IMR-90 (cell line): ENCODE measurements around the gene NPM1.

Experiments used
- BHLHE40 ChIP-seq: fragments of 150-350 bp; IDR thresholded peaks from 2 replicates; pipeline ENCODE4 v1.6.1; 2016; ENCODE audit warnings: mild to moderate bottlenecking, low read depth, low read length
- CHD1 ChIP-seq: IDR thresholded peaks from 2 replicates; pipeline ENCODE4 v1.6.1; 2012; ENCODE audit warnings: low read depth, low read length, improper control_type of control experiment
- FOS ChIP-seq: fragments of 150-350 bp; IDR thresholded peaks from 2 replicates; pipeline ENCODE4 v1.6.1; 2016; ENCODE audit warnings: low read depth, low read length
- MXI1 ChIP-seq: IDR thresholded peaks from 2 replicates; pipeline ENCODE4 v1.6.1; 2012; ENCODE audit warnings: low read depth, mild to moderate bottlenecking, low read length, moderate library complexity, borderline replicate concordance
- NFE2L2 ChIP-seq: fragments of 150-350 bp; IDR thresholded peaks from 2 replicates; pipeline ENCODE4 v1.6.1; 2016; ENCODE audit warnings: low read depth, mild to moderate bottlenecking, low read length
- POLR2A ChIP-seq: IDR thresholded peaks from 2 replicates; pipeline ENCODE4 v1.6.1; 2012; ENCODE audit warnings: mild to moderate bottlenecking, low read depth, low read length
- RAD21 ChIP-seq: IDR thresholded peaks from 2 replicates; pipeline ENCODE4 v1.6.1; 2012; ENCODE audit warnings: low read length, improper control_type of control experiment
- RCOR1 ChIP-seq: IDR thresholded peaks from 2 replicates; pipeline ENCODE4 v1.6.1; 2012; ENCODE audit warnings: mild to moderate bottlenecking, low read length, improper control_type of control experiment; ENCODE audit not compliant: insufficient replicate concordance
- RFX5 ChIP-seq: IDR thresholded peaks from 2 replicates; pipeline ENCODE4 v1.8.0; 2012; ENCODE audit warnings: low read depth, mild to moderate bottlenecking, low read length, moderate library complexity
- SMC3 ChIP-seq: fragments of 150-350 bp; IDR thresholded peaks from 2 replicates; pipeline ENCODE4 v1.6.1; 2016; ENCODE audit warnings: low read depth, mild to moderate bottlenecking, antibody characterized with exemption, low read length, moderate library complexity
- TF ChIP-seq, protein P1 (sequence below): conservative IDR thresholded peaks from 2 replicates; pipeline ENCODE4 v1.5.1; 2012; ENCODE audit warnings: mild to moderate bottlenecking, low read depth, low read length, improper control_type of control experiment
- TF ChIP-seq, protein P2 (sequence below): fragments of 150-350 bp; IDR thresholded peaks from 2 replicates; pipeline ENCODE4 v1.6.1; 2017; ENCODE audit warnings: mild to moderate bottlenecking, antibody characterized with exemption, low read length, low read depth
- TF ChIP-seq, protein P3 (sequence below): fragments of 150-350 bp; IDR thresholded peaks from 2 replicates; pipeline ENCODE4 v1.6.1; 2016; ENCODE audit warnings: low read depth, mild to moderate bottlenecking, low read length, moderate library complexity, borderline replicate concordance

DNA sequence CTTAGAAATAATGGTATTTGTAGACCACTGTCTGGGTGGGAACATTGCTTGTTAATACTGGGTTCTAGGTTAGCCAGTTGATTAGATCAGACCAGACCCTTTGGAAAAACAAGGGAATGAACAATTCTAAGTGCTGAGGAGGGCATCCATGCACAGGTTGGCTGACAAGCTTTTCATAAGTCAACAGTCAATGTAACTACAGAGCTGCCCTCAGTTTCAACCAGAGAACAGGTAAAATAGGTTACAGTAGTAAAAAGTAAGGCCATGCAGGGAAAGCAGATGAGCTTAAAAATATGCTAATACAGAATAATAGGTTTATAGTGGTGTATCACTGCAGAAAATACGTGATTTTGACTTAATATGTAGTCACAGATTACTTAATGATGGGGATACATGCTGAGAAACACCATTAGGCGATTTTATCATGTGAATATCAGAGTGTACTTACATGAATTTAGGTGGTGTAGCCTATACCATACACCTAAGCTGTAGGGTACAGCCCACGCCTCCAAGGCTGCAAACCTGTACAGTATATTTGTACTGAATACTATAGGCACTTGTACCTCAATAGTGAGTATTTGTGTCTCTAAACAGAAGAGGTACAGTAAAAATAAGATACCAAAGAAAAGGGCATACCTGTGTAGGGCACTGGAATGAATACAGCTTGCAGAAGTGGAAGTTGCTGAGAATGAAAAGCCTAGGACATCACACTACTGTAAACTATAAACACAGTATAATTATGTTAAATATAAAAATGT is 25.7 kb downstream of the NPM1 start:
- TF ChIP-seq RAD21: no peak
- TF ChIP-seq, protein P1, sequence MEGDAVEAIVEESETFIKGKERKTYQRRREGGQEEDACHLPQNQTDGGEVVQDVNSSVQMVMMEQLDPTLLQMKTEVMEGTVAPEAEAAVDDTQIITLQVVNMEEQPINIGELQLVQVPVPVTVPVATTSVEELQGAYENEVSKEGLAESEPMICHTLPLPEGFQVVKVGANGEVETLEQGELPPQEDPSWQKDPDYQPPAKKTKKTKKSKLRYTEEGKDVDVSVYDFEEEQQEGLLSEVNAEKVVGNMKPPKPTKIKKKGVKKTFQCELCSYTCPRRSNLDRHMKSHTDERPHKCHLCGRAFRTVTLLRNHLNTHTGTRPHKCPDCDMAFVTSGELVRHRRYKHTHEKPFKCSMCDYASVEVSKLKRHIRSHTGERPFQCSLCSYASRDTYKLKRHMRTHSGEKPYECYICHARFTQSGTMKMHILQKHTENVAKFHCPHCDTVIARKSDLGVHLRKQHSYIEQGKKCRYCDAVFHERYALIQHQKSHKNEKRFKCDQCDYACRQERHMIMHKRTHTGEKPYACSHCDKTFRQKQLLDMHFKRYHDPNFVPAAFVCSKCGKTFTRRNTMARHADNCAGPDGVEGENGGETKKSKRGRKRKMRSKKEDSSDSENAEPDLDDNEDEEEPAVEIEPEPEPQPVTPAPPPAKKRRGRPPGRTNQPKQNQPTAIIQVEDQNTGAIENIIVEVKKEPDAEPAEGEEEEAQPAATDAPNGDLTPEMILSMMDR: no peak
- TF ChIP-seq POLR2A: no peak
- TF ChIP-seq, protein P2, sequence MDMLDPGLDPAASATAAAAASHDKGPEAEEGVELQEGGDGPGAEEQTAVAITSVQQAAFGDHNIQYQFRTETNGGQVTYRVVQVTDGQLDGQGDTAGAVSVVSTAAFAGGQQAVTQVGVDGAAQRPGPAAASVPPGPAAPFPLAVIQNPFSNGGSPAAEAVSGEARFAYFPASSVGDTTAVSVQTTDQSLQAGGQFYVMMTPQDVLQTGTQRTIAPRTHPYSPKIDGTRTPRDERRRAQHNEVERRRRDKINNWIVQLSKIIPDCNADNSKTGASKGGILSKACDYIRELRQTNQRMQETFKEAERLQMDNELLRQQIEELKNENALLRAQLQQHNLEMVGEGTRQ: no peak
- no peak for TF ChIP-seq FOS
- TF ChIP-seq, protein P3, sequence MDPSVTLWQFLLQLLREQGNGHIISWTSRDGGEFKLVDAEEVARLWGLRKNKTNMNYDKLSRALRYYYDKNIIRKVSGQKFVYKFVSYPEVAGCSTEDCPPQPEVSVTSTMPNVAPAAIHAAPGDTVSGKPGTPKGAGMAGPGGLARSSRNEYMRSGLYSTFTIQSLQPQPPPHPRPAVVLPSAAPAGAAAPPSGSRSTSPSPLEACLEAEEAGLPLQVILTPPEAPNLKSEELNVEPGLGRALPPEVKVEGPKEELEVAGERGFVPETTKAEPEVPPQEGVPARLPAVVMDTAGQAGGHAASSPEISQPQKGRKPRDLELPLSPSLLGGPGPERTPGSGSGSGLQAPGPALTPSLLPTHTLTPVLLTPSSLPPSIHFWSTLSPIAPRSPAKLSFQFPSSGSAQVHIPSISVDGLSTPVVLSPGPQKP: no peak
- TF ChIP-seq BHLHE40: no peak
- TF ChIP-seq CHD1: no peak
- no peak for TF ChIP-seq RCOR1
- no peak for TF ChIP-seq MXI1
- TF ChIP-seq NFE2L2: no peak
- no peak for TF ChIP-seq SMC3
- TF ChIP-seq RFX5: no peak
